DOHH2 (cell line): Measurements from ENCODE around the gene EVPL.

Experiments used
- H3F3A ChIP-seq: fragments of 200-600 bp; sonication (generic), shearing (Covaris generic); 2 replicates; pipeline ENCODE4 v1.6.0; 2016; ENCODE audit warnings: antibody characterized with exemption, mild to moderate bottlenecking; ENCODE audit not compliant: control insufficient read depth, insufficient read depth
- H3K27ac ChIP-seq: fragments of 200-600 bp; sonication (generic); 2 replicates; pipeline ENCODE4 v1.5.1; 2014; ENCODE audit warnings: low read depth, mild to moderate bottlenecking, low read length, moderate library complexity
- H3K27me3 ChIP-seq: fragments of 200-600 bp; sonication (generic); 2 replicates; pipeline ENCODE4 v1.6.1; 2014; ENCODE audit warnings: mild to moderate bottlenecking, low read length, mixed read lengths; ENCODE audit not compliant: control insufficient read depth
- H3K36me3 ChIP-seq: fragments of 200-600 bp; sonication (generic); 2 replicates; pipeline ENCODE4 v1.6.1; 2014; ENCODE audit warnings: mild to moderate bottlenecking, low read length, moderate library complexity, mixed read lengths; ENCODE audit not compliant: control insufficient read depth
- H3K4me1 ChIP-seq: fragments of 200-600 bp; sonication (generic); 2 replicates; pipeline ENCODE4 v1.6.1; 2014; ENCODE audit warnings: mild to moderate bottlenecking, low read length, mixed read lengths; ENCODE audit not compliant: control insufficient read depth
- H3K4me2 ChIP-seq: fragments of 200-600 bp; sonication (generic); 2 replicates; pipeline ENCODE4 v1.6.0; 2014; ENCODE audit warnings: mild to moderate bottlenecking, low read length, moderate library complexity
- H3K4me3 ChIP-seq: fragments of 200-600 bp; sonication (generic); 2 replicates; pipeline ENCODE4 v1.5.1; 2014; ENCODE audit warnings: mild to moderate bottlenecking, low read length, mixed read lengths
- H3K79me2 ChIP-seq: fragments of 200-600 bp; sonication (generic); 2 replicates; pipeline ENCODE4 v1.6.1; 2014; ENCODE audit warnings: mild to moderate bottlenecking, low read length, mixed read lengths; ENCODE audit not compliant: control insufficient read depth
- H3K9me2 ChIP-seq: fragments of 200-600 bp; sonication (generic); replicated peaks from 2 replicates; pipeline ENCODE4 v1.6.1; 2014; ENCODE audit warnings: mild to moderate bottlenecking, low read length, mixed read lengths; ENCODE audit not compliant: control insufficient read depth
- H3K9me3 ChIP-seq: fragments of 200-600 bp; sonication (generic); 2 replicates; pipeline ENCODE4 v1.6.1; 2014; ENCODE audit warnings: antibody characterized with exemption, low read length, mixed read lengths; ENCODE audit not compliant: control insufficient read depth, insufficient read depth
- H4K20me1 ChIP-seq: fragments of 200-600 bp; sonication (generic); 2 replicates; pipeline ENCODE4 v1.6.0; 2014; ENCODE audit warnings: low read depth, mild to moderate bottlenecking, antibody characterized with exemption, low read length, moderate library complexity; ENCODE audit not compliant: control insufficient read depth, insufficient read depth
- CTCF ChIP-seq: fragments of 200-600 bp; sonication (generic); IDR thresholded peaks from one replicate; pipeline ENCODE4 v1.5.1; 2014; ENCODE audit warnings: antibody characterized with exemption, mild to moderate bottlenecking, low read depth, low read length; ENCODE audit not compliant: poor library complexity, severe bottlenecking
- EZH2phosphoT487 ChIP-seq: fragments of 200-600 bp; sonication (generic); IDR thresholded peaks from 2 replicates; pipeline ENCODE4 v1.6.1; 2017; ENCODE audit warnings: borderline replicate concordance, mild to moderate bottlenecking, antibody characterized with exemption, low read length, moderate library complexity, mixed read lengths

Gene EVPL

DNA sequence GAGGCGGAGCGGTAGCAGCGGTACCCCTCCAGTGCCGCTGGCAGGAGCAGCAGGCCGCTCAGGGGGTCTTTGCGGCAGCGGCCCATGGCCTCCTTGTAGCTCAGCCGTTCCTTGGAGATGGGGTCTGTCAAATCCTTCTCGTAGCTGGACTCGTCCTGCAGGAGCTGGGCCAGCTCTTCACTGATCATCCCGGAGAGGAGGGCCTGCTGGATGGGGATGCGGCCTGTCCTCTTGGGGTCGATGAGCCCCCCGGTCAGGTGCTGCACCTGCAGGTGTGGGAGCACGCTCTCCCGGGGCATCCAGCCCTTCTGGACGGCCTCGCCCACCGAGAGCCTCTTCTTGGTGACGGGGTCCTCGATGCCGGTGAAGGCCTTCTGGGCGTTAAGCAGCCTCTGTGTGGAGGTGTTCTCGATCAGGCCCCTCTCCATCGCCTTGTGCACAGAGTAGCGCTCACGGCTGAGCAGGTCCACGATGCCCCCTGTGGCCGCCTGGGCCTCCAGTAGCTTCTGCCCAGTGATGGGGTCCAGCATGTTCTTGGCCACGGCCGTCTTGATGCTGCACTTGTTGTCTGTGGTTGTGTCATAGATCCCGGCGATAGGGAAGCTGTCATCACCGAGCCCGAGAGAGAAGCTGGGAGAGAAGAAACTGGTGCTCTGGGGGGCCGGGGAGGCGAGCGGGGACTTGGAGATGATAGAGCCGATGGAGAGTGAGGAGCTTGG, 19.8 kb downstream of the EVPL start:
- Histone ChIP-seq H3K4me2 (no peak overlapping the region), H3K9me3 (no peaks in the 10 kb centered on the region), H3K4me1 (no peaks in the 10 kb centered on the region), H3K27me3 (no peaks in the 10 kb centered on the region), H3K27ac (no peak overlapping the region), H3K4me3 (no peak overlapping the region), H3K9me2 (no peaks in the 10 kb centered on the region), H3K36me3 (0 out of 2 replicates have a peak, but pooled peaks cover 3% of the 10 kb centered on the region), H4K20me1 (no peaks in the 10 kb centered on the region), H3K79me2 (no peaks in the 10 kb centered on the region), H3F3A (no peaks in the 10 kb centered on the region)
- no peak for TF ChIP-seq CTCF

- H3K4me3 ChIP-seq, result no peak overlapping the region
- no peaks in the 10 kb centered on the region for H3K27me3 ChIP-seq
- TF ChIP-seq CTCF (peak; percentile 85), EZH2phosphoT487 (no peak)
- 0 out of 2 replicates have a peak, but pooled peaks cover 3% of the 10 kb centered on the region for H3K36me3 ChIP-seq
- no peaks in the 10 kb centered on the region for H3K9me2 ChIP-seq
- H3K4me1 ChIP-seq, result no peaks in the 10 kb centered on the region
- no peaks in the 10 kb centered on the region for H3K9me3 ChIP-seq
- H3K27ac ChIP-seq, result no peak overlapping the region
- no peaks in the 10 kb centered on the region for H4K20me1 ChIP-seq
- H3K79me2 ChIP-seq, result no peaks in the 10 kb centered on the region
- no peak overlapping the region for H3K4me2 ChIP-seq
- H3F3A ChIP-seq, result no peaks in the 10 kb centered on the region
Measured at GRCh38 chr17:76005263-76006149, 21.6 kb downstream of the EVPL start.

DNA sequence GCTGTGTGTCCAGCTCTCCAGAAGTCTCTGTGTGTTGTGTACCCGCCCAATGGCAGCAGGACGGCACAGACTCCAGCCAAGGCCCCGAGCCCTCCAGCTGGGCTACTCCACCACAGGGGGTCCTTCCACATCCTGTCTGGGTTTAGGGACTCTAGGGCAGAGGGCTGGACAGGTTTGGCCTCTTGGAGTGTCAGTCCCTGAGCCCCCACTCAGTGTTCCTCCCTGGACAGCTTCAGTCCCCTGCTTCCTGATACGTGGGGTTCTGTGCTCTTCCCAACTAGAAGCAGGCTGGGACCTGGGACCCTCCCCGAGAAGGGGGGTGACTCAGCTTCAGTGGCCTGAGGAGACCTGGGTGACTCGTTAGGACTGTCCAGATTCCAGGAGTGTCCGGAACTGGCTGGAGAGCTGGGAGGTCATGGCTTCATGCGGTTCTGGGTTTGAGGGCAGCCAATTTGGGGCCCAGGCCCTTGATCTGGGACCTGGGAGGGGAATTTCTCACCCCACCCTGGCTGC, 22.3 kb downstream of the EVPL start:
- no peaks in the 10 kb centered on the region for H4K20me1 ChIP-seq
- H3F3A ChIP-seq, result no peaks in the 10 kb centered on the region
- H3K9me2 ChIP-seq, result no peaks in the 10 kb centered on the region
- H3K4me2 ChIP-seq, result no peak overlapping the region
- no peaks in the 10 kb centered on the region for H3K9me3 ChIP-seq
- H3K27me3 ChIP-seq, result no peaks in the 10 kb centered on the region
- no peak overlapping the region for H3K27ac ChIP-seq
- TF ChIP-seq CTCF, result no peak
- no peak for TF ChIP-seq EZH2phosphoT487
- 0 out of 2 replicates have a peak, but pooled peaks cover 6% of the 10 kb centered on the region for H3K36me3 ChIP-seq
- no peak overlapping the region for H3K4me3 ChIP-seq
- no peaks in the 10 kb centered on the region for H3K79me2 ChIP-seq
- peaks cover 3% of the 10 kb centered on the region; the same call in 1 of the 2 replicates for H3K4me1 ChIP-seq
